Body of pancreas (tissue), 4 donors: ENCODE data around the gene TRPV3.

Experiments
- CTCF ChIP-seq, 7 experiments: fragments of 450-650 bp in 4 of 7; fragments of 200-600 bp in 3 of 7; sonication (generic) in 3 of 7; IDR thresholded peaks; one replicate each; pipeline ENCODE4 v1.5.1; 2016 to 2019; ENCODE audit warnings: antibody characterized with exemption in 7 of 7
- POLR2A ChIP-seq, 3 donors: fragments of 450-650 bp; IDR thresholded peaks; one replicate each; pipeline ENCODE4 v1.6.1; 2016; ENCODE audit warnings: antibody characterized with exemption in 3 of 3, mild to moderate bottlenecking in 2 of 3

GRCh38 chr17:3545151-3545550 is 12.5 kb downstream of the TRPV3 start:
- no peak for TF ChIP-seq CTCF (IDR thresholded peaks at IDR 0.05)
- no peak for TF ChIP-seq POLR2A (IDR thresholded peaks at IDR 0.05)
